Measurements from ENCODE around the gene GPC6.

Gene GPC6

DNA sequence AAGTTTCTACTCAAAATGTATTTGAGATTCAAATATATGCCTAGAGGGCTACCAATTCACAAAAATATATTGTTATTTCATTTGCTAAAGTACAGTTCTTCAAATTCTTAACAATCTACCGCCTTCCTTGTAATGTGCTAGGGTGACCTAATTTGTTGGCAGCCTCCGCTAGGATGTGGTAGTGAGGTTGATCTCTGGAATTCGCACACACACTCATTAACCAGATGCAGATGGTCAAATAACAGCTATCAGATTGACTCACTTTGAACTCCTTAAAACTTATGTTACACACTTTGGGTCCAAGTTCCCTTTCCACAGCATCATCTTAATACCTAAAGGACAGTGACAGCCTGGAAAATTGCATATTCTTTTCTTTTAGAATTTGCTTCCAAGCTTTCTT lies 885.6 kb downstream of the GPC6 start:
- TF ChIP-seq, protein P1, sequence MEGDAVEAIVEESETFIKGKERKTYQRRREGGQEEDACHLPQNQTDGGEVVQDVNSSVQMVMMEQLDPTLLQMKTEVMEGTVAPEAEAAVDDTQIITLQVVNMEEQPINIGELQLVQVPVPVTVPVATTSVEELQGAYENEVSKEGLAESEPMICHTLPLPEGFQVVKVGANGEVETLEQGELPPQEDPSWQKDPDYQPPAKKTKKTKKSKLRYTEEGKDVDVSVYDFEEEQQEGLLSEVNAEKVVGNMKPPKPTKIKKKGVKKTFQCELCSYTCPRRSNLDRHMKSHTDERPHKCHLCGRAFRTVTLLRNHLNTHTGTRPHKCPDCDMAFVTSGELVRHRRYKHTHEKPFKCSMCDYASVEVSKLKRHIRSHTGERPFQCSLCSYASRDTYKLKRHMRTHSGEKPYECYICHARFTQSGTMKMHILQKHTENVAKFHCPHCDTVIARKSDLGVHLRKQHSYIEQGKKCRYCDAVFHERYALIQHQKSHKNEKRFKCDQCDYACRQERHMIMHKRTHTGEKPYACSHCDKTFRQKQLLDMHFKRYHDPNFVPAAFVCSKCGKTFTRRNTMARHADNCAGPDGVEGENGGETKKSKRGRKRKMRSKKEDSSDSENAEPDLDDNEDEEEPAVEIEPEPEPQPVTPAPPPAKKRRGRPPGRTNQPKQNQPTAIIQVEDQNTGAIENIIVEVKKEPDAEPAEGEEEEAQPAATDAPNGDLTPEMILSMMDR (IDR thresholded peaks at IDR 0.05; ENCODE audit: low read depth, low read length), result no peak

DNA sequence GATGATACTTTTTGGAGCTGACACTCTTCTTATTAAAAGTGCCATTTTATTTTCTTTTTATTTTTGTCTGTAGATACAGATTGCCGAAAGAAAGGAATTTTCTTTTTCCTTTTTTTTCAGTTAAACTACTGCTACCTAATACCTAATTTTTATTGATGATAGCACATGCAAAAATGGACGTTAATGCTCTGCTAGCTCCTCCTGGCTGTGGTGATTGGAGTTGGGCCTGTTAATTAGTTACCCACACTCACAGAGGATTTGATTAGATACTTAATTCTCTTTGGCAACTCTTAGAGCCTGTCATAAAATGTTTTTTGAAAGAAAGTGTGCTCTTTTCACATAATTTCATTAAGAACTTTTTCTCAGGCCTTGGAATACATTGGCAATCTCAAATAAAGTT lies 886.1 kb downstream of the GPC6 start:
- TF ChIP-seq, protein P1 (IDR thresholded peaks at IDR 0.05; ENCODE audit: low read depth, low read length), result no peak
- no peak overlapping the region for H3K4me3 ChIP-seq (ENCODE audit: low read depth, low read length)

More for the DNA sequence above, 885.6 kb downstream of the GPC6 start:
- no peak overlapping the region for H3K4me3 ChIP-seq (ENCODE audit: low read depth, low read length)

DNA sequence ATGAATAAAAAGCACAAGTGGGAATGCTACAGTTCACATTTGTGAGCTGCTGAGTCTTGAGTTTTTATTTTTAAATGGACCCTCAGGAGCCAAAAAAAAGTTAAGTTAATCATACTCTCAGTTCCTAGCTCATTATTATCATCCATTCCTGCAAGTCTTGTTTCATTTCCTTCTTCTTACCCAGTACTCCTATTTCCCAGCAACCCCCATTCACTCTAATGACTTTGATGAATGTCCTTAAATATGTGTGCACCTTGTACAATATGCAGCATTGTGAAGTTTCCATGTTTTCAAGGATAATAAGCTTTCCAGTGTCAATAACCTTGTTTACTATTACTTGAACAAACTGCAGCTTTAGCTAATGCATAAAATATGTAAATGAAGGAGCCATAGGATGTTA lies 886.6 kb downstream of the GPC6 start:
- no peak overlapping the region for H3K4me3 ChIP-seq (ENCODE audit: low read depth, low read length)
- TF ChIP-seq, protein P1 (IDR thresholded peaks at IDR 0.05; ENCODE audit: low read depth, low read length), result no peak

DNA sequence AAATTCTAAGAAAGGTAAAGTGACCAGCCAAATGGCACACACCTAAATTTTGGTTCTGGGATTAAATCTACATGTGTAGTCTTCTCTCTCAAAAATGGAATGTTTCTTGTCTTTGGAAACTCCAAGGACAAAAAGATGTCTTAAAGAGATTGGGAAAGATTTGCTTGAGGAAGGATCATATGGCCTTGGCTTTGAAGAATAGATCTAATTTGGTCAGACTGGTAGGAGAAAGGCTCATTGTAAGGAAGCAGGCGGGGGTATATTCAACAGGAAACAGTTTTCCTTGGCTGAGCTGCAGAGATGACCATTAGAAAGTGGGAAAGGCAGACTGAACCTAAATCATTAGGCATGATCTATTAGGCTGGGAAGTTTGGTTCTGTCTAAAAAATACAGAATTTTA lies 887.6 kb downstream of the GPC6 start:
- H3K4me3 ChIP-seq (ENCODE audit: low read depth, low read length), result no peak overlapping the region
- TF ChIP-seq, protein P1 (IDR thresholded peaks at IDR 0.05; ENCODE audit: low read depth, low read length), result no peak

DNA sequence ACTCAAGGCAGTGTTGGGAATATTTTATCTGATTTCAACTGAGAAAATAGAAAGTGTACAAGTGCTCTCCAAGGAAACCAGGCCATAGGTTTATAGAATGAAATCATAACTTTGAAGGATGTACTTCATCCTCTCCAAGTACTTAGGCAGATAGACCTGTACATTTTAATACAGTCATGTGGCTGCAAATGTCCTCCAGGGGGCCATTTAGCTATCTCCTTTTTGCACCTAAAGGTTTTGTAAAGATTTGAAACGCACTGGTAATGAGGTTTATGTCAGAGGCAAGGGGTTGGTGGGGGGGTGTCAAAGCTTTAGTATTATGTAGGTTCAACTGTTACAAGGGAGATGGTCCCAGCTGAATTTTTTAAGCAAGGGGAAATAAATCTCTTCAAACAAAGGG lies 888.4 kb downstream of the GPC6 start:
- TF ChIP-seq, protein P1 (IDR thresholded peaks at IDR 0.05; ENCODE audit: low read depth, low read length), result no peak
- no peak overlapping the region for H3K4me3 ChIP-seq (ENCODE audit: low read depth, low read length)

DNA sequence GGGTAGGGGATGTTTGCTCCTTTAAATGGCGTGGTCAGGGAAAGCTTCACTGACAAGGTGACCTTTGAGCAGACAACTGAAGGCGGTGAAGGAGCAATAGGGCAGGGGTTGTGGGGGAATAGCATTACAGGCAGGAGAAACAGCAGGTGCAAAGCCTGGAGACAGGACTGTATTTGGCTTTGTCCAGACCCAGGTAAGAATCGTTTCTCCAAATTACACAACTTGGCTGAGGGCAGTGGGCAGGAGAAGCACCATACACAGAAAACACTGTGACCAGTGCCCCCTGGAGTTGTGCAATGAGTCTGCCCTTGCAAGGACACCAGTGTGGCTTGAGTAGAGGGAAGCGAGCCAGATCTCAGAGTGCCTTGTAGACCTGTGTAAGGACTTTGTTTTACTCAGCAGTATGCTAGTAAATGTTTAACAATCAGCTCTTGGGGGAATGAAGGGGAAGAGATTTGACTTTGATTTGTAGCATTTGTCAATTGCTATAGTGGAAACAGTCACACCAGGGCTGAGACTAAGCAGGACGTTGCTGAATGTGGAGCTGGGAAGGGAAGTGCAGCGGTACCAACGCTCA lies 892.8 kb downstream of the GPC6 start:
- no peak overlapping the region for H3K4me3 ChIP-seq (ENCODE audit: low read depth, low read length)
- TF ChIP-seq, protein P1 (IDR thresholded peaks at IDR 0.05; ENCODE audit: low read depth, low read length), result no peak

DNA sequence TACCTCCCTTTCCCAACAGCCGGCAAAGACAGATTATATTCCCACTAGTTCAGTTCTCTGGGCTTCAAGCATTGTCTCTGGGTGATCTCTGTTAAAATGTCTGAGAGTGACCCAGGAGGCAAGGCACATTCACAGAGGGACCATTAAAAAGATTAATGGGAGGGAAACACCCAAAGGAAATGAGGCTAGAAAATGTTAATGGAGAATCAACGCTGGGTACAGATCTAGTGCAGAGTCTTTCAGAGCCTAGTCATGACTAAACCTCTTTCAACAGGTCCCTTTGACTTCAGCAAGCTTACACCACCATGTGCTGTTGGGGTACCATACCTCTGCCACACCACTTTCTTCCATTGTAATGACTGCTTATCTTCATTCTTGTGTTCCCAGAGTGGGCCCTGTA lies 894.3 kb downstream of the GPC6 start:
- no peak overlapping the region for H3K4me3 ChIP-seq (ENCODE audit: low read depth, low read length)
- TF ChIP-seq, protein P1 (IDR thresholded peaks at IDR 0.05; ENCODE audit: low read depth, low read length), result no peak

Data from WI38 (cell line).